AG04450 (cell line): Measurements from ENCODE around the gene SULF2. TPM values are rescaled to one million over a fixed set of nuclear protein-coding genes. Genes with fewer than 3 reads are reported as not detected.

Experiments used
- CTCF ChIA-PET: fragments of 300-600, 350-600 bp; formaldehyde crosslinking; extraction: SDS; loops from one replicate; lab custom pipeline; 2022; ENCODE audit warnings: antibody characterized with exemption, inconsistent platforms; lab: Charles Lee
- POLR2A ChIA-PET: fragments of 350-600 bp; formaldehyde crosslinking; extraction: SDS; loops from one replicate; lab custom pipeline; 2021; ENCODE audit warnings: antibody characterized with exemption, inconsistent platforms; lab: Yijun Ruan, JAX
- DNase-seq: peaks from one replicate; pipeline ENCODE4 v3.0.0-alpha.2; 2011; ENCODE audit warnings: low read depth, low spot score
- H3K27ac ChIP-seq: one replicate; pipeline ENCODE4 v1.5.1; 2012; ENCODE audit warnings: low read depth, low read length, control low read depth
- H3K27me3 ChIP-seq: one replicate; pipeline ENCODE4 v1.6.0; 2012; ENCODE audit warnings: low read length; ENCODE audit not compliant: control insufficient read depth, insufficient read depth
- H3K4me3 ChIP-seq: 2 replicates; pipeline ENCODE4 v1.5.1; 2011; ENCODE audit warnings: mild to moderate bottlenecking, low read depth, low read length, control low read depth
- H3K9me3 ChIP-seq: 2 replicates; pipeline ENCODE4 v1.5.1; 2012; ENCODE audit warnings: low read length; ENCODE audit not compliant: control insufficient read depth, insufficient read depth
- CTCF ChIP-seq: IDR thresholded peaks from 2 replicates; pipeline ENCODE4 v1.5.1; 2011; ENCODE audit warnings: low read depth, low read length, control low read depth, inconsistent platforms
- polyA plus RNA-seq: library from polyadenylated mRNA; depleted of rRNA; stranded (reverse); fragments of >200 nt; gene quantifications from 2 replicates; pipeline ENCODE4 v1.2.3, GENCODE V29; 2011

Gene SULF2
- polyA plus RNA-seq, 1 experiment = 0.73 TPM

DNA sequence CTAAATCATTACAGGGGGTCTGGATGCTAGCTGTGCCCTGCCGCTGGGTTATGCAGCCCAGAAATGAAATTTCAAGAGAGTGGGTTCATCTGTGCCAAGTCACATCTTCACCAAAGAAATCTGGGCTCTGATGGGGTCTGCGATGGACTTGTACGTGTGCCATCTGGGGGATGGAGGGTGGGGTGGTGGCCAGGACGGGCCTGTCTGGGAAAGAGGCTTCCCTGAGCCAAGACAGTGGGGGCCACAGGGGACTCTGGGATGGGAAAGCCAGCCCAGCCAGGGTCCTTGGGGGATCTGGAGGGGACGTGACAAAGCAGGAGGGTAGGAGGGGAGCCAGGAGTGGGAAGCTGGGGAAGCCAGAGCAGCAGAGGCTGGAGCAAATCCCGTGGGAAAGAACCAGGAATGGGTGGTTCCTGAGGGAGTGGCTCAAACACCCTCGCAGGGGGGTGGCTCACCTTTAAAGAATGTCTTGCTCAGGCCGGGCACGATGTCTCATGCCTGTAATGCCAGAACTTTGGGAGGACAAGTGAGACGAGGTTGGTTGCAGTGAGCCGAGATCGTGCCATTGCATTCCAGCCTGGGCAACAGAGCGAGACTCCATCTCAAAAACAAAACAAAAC is 36.3 kb upstream of the SULF2 start:
- POLR2A ChIA-PET = no interaction called here
- peak overlapping the region; percentile 2 for H3K27ac ChIP-seq
- H3K9me3 ChIP-seq = no peaks in the 10 kb centered on the region
- CTCF ChIA-PET = no interaction called here
- no peak overlapping the region for H3K4me3 ChIP-seq
- peaks cover 10% of the 10 kb centered on the region for H3K27me3 ChIP-seq
- TF ChIP-seq CTCF = no peak
- no peak for DNase-seq

- Histone ChIP-seq H3K27ac (no peak overlapping the region), H3K27me3 (peaks cover 13% of the 10 kb centered on the region), H3K9me3 (no peaks in the 10 kb centered on the region), H3K4me3 (no peak overlapping the region)
- TF ChIP-seq CTCF = no peak
- ChIA-PET CTCF (interaction anchor here (1.1 kb wide), 1 partner anchor 142 kb away, joined by 3 read pairs; no protein-coding TSS in a partner anchor), POLR2A (no interaction called here)
- DNase-seq = no peak
These were observed 33.8 kb upstream of the SULF2 start for GRCh38 chr20:47818996-47819609.

DNA sequence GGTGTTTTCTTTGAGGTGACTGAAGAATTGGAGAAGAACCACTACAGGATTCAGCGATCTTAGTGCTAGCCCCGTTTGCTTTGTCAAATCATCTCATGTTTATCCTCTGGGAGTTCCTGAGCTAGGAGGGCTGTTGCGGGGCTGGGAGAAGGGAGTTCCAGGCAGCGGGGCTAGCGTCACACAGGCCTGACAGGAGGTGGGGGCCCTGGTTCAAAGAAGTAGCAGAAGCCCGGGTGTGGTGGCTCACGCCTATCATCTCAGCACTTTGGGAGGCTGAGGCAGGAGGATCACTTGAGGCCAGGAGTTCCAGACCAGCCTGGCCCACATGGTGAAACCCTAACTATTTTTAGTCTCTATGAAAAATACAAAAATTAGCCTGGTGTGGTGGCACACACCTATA is 33.2 kb upstream of the SULF2 start:
- POLR2A ChIA-PET = no interaction called here
- CTCF ChIA-PET = interaction anchor here (1.1 kb wide), 1 partner anchor 141 kb away, joined by 3 read pairs; no protein-coding TSS in a partner anchor
- Histone ChIP-seq H3K27ac (no peak overlapping the region), H3K27me3 (peaks cover 13% of the 10 kb centered on the region), H3K4me3 (no peak overlapping the region), H3K9me3 (no peaks in the 10 kb centered on the region)
- no peak for TF ChIP-seq CTCF
- no peak for DNase-seq

DNA sequence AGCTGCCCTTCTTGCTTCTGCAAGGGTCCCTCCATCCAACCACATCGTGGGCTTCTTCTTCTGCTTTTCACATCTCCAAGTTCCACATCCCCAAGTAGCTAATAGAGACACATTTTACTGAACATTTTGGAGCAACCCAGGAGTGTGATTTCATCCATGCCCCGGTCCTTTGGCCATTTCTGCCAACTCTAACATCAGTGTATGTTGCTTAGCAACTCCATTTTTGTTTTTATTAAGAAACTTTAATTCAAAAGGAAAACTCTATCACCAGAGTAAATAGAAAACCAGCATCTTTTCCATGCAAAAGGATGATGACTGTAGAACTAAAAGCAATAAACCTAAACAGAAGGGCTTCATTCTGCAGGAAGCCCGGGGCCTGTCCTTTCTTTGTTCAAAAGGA is 32.7 kb upstream of the SULF2 start:
- no peak for TF ChIP-seq CTCF
- peaks cover 13% of the 10 kb centered on the region for H3K27me3 ChIP-seq
- CTCF ChIA-PET = interaction anchor here (1.1 kb wide), 1 partner anchor 141 kb away, joined by 3 read pairs; no protein-coding TSS in a partner anchor

DNA sequence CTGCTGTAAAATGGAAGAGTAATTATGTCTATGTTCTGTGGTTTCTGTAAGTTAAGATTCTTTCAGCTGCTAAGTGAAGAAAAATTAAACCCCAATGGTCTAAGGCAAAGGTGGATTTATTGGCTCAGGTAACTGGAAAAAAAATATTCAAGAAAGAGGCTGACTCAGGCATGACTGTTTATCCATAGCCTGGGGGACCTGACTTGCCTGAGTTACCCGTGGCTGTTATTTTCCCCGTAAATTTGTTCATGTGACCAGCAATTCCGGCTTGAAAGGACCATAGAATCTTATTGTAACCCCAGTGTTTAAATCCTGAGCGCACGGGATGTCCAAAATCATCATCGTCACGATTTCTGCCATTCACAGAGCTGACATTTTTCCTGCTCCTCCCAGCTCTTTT is 32.3 kb upstream of the SULF2 start:
- ChIA-PET CTCF (no interaction called here), POLR2A (no interaction called here)
- no peak for DNase-seq
- H3K27me3 ChIP-seq = peaks cover 13% of the 10 kb centered on the region
- H3K4me3 ChIP-seq = no peak overlapping the region
- no peak overlapping the region for H3K27ac ChIP-seq
- no peak for TF ChIP-seq CTCF
- no peaks in the 10 kb centered on the region for H3K9me3 ChIP-seq

More for the DNA sequence above, 32.7 kb upstream of the SULF2 start:
- POLR2A ChIA-PET = no interaction called here
- Histone ChIP-seq H3K4me3 (no peak overlapping the region), H3K27ac (no peak overlapping the region), H3K9me3 (no peaks in the 10 kb centered on the region)
- no peak for DNase-seq
